Cardiac fibroblast (primary cell): Measurements from ENCODE around the gene S100A1.
A peak's percentile ranks its signal among the peaks of the same experiment; 100 is the strongest.

Experiments used
- DNase-seq, 2 donors: peaks; one replicate each; pipeline versions ENCODE4 v3.0.0 to v3.0.0-alpha.2; 2010; ENCODE audit warnings: low read depth in 2 of 2
- H3K4me3 ChIP-seq, 2 donors: replicated peaks in 1 of 2; 1 replicate in 1 of 2; 2 replicates in 1 of 2; pipeline ENCODE4 v1.5.1; 2011; ENCODE audit warnings: low read depth in 2 of 2, low read length in 2 of 2, mild to moderate bottlenecking in 2 of 2, moderate library complexity in 1 of 2
- TF ChIP-seq, protein P1 (sequence below): IDR thresholded peaks from one replicate; pipeline ENCODE4 v1.5.1; 2011; ENCODE audit warnings: low read depth, mild to moderate bottlenecking, low read length, inconsistent platforms

Gene S100A1

DNA sequence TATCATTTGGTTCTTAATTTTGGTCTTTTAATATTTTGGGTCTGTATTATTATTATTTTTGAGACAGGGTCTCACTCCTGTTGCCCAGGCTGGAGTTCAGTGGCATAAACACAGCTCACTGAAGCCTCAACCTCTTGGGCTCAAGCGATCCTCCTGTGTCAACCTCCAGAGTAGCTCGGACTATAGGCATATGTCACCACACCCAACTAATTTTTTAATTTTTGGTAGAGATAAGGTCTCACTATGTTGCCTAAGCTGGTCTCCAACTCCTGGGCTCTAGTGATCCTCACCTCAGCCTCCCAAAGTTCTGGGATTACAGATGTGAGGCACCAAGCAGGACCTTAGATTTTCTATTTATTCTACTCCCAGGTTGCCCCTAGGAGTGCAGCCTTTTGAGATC lies 45.3 kb downstream of the S100A1 start:
- no peak for DNase-seq
- TF ChIP-seq, protein P1, sequence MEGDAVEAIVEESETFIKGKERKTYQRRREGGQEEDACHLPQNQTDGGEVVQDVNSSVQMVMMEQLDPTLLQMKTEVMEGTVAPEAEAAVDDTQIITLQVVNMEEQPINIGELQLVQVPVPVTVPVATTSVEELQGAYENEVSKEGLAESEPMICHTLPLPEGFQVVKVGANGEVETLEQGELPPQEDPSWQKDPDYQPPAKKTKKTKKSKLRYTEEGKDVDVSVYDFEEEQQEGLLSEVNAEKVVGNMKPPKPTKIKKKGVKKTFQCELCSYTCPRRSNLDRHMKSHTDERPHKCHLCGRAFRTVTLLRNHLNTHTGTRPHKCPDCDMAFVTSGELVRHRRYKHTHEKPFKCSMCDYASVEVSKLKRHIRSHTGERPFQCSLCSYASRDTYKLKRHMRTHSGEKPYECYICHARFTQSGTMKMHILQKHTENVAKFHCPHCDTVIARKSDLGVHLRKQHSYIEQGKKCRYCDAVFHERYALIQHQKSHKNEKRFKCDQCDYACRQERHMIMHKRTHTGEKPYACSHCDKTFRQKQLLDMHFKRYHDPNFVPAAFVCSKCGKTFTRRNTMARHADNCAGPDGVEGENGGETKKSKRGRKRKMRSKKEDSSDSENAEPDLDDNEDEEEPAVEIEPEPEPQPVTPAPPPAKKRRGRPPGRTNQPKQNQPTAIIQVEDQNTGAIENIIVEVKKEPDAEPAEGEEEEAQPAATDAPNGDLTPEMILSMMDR = no peak
- H3K4me3 ChIP-seq = no peak overlapping the region

DNA sequence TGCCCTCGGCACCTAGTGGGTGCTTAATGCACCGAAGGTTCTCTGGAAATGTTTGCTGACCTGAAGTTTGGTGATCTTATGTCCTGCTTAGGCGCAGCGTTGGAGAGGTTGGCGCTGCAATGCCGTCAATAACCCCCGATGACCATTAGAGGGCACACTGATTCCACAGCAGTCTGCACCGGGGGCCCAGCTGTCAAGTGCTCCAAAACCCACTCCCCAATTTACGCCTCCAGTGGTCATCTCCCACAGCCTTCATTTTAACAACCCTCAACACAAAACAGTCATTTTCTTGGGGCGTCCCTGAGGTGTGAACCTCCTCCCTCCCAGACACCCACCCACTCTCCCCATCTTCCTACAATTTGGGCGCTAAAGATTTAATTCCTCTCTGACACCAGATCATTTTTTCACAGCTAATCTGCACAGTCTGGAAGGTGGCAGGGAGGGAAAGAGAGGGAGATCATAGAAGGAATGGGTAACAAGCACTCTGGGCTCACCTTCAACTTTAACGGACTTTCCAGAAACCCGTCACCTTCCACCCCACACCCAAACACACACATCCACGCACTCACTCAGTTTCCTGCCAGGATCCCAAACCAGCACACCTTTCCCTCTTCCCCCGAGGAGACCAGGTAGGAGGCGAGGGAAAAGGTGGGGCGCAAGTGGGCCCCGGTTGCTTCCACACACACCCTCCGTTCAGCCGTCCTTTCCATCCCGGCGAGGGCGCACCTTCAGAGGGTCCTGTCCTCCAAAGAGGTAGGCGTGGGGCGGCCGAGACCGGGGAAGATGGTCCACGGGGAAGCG lies 49.7 kb downstream of the S100A1 start:
- peak overlapping the region; percentile 40 to 61 for H3K4me3 ChIP-seq
- DNase-seq = peak; percentile 67 to 70
- TF ChIP-seq, protein P1 = peak; percentile 98

DNA sequence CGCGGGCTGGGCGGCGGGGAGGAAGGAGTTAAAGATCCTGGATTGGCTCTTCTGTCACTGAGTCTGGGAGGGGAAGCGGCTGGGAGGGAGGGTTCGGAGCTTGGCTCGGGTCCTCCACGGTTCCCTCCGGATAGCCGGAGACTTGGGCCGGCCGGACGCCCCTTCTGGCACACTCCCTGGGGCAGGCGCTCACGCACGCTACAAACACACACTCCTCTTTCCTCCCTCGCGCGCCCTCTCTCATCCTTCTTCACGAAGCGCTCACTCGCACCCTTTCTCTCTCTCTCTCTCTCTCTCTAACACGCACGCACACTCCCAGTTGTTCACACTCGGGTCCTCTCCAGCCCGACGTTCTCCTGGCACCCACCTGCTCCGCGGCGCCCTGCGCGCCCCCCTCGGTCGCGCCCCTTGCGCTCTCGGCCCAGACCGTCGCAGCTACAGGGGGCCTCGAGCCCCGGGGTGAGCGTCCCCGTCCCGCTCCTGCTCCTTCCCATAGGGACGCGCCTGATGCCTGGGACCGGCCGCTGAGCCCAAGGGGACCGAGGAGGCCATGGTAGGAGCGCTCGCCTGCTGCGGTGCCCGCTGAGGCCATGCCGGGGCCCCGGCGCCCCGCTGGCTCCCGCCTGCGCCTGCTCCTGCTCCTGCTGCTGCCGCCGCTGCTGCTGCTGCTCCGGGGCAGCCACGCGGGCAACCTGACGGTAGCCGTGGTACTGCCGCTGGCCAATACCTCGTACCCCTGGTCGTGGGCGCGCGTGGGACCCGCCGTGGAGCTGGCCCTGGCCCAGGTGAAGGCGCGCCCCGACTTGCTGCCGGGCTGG lies 50.5 kb downstream of the S100A1 start, which contains the start of gene NPR1:
NPR1 (plus strand) TSS at position 170 of the 818 bp plus-strand sequence; CDS start at position 591, 421 bp downstream.
- TF ChIP-seq, protein P1 = no peak
- peak; percentile 48 to 76 for DNase-seq
- H3K4me3 ChIP-seq = peak within 1 kb of the TSS; percentile 40 to 61

DNA sequence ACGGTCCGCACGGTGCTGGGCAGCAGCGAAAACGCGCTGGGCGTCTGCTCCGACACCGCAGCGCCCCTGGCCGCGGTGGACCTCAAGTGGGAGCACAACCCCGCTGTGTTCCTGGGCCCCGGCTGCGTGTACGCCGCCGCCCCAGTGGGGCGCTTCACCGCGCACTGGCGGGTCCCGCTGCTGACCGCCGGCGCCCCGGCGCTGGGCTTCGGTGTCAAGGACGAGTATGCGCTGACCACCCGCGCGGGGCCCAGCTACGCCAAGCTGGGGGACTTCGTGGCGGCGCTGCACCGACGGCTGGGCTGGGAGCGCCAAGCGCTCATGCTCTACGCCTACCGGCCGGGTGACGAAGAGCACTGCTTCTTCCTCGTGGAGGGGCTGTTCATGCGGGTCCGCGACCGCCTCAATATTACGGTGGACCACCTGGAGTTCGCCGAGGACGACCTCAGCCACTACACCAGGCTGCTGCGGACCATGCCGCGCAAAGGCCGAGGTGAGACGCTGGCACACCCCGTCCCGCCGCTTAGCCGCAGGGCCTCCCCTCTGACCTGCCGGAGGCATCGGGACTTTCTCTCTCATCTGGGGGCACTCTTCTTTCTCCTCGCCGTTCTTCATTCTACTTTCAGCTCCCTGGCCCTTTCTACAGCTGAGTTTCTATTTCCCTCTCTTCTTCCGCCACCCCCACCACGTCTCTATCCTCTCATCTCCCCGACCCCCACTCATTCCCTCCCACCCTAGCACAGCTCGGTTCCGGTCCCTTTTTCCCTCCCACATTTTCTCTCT lies 51.3 kb downstream of the S100A1 start:
- peak overlapping the region; percentile 40 to 61 for H3K4me3 ChIP-seq
- TF ChIP-seq, protein P1 = peak; percentile 19
- DNase-seq = peak; percentile 12 to 19

DNA sequence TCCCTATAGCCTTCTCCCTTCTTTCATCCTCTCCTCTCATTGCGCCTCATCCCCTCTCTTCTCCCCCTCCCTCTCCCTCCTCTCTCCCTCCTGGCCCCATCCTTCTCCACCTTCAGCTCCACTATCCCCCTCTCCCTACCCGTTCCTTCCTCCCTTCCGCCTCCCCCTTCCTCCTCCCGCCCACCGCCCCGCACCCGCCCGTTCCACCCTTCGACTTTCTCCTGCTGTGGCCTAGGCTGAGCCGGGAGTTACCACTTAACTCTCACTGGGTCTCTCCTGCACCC lies 51.8 kb downstream of the S100A1 start:
- H3K4me3 ChIP-seq = peak overlapping the region in 1 of 2 donors; percentile 61
- peak in 1 of 2 donors; percentile 4 for DNase-seq
- TF ChIP-seq, protein P1 = no peak
